IMR-90 (cell line): Measurements from ENCODE around the gene MAGI1. TPM values are rescaled to one million over a fixed set of nuclear protein-coding genes. Genes with fewer than 3 reads are reported as not detected.
A peak's percentile ranks its signal among the peaks of the same experiment; 100 is the strongest.

Source experiments
- ATAC-seq: fragments of 200-7000 bp; cut with Tn5 transposase; 2 replicates; pipeline ENCODE4 v1.9.1; 2020; ENCODE audit warnings: low read depth, mild to moderate bottlenecking, moderate library complexity
- BruUV-seq: library from RNA; stranded (reverse); fragments of 400-500 nt; replicated peaks from 2 replicates; lab custom pipeline; 2021; lab: Mats Ljungman, UMichigan
- CTCF ChIA-PET: fragments of 300-600 bp; formaldehyde crosslinking; extraction: SDS; loops from one replicate; lab custom pipeline; 2021; ENCODE audit warnings: antibody characterized with exemption; lab: Yijun Ruan, JAX
- POLR2A ChIA-PET: fragments of 300-600 bp; sonication (Branson Sonifier 250); formaldehyde crosslinking; loops from one replicate; lab custom pipeline; 2022; ENCODE audit warnings: antibody characterized with exemption; ENCODE audit not compliant: unreplicated experiment; lab: Charles Lee
- DNase-seq: peaks from one replicate; pipeline ENCODE4 v3.0.0; 2013
- H2AFZ ChIP-seq: replicated peaks from 2 replicates; pipeline ENCODE3; 2013; ENCODE audit warnings: low read length, mild to moderate bottlenecking; ENCODE audit not compliant: poor library complexity
- H2AK5ac ChIP-seq: 2 replicates; pipeline ENCODE4 v1.6.1; 2013; ENCODE audit warnings: low read depth, low read length, inconsistent platforms
- H2AK9ac ChIP-seq: replicated peaks from 2 replicates; pipeline ENCODE3; 2013; ENCODE audit warnings: mild to moderate bottlenecking, low read depth, low read length, moderate library complexity; ENCODE audit not compliant: poor library complexity
- H2BK120ac ChIP-seq: 2 replicates; pipeline ENCODE4 v1.6.1; 2013; ENCODE audit warnings: low read depth, low read length, inconsistent platforms
- H2BK15ac ChIP-seq: 3 replicates; pipeline ENCODE4 v1.6.1; 2013; ENCODE audit warnings: low read depth, low read length, inconsistent platforms
- H2BK20ac ChIP-seq: 2 replicates; pipeline ENCODE4 v1.6.1; 2013; ENCODE audit warnings: low read depth, mild to moderate bottlenecking, inconsistent platforms, low read length, moderate library complexity
- H2BK5ac ChIP-seq: 2 replicates; pipeline ENCODE4 v1.6.1; 2013; ENCODE audit warnings: mild to moderate bottlenecking, low read depth, low read length, inconsistent platforms; ENCODE audit not compliant: poor library complexity, severe bottlenecking
- H3K14ac ChIP-seq: replicated peaks from 2 replicates; pipeline ENCODE4 v1.6.1; 2013; ENCODE audit warnings: low read depth, low read length, inconsistent platforms
- H3K18ac ChIP-seq: 2 replicates; pipeline ENCODE4 v1.6.1; 2013; ENCODE audit warnings: low read depth, low read length, control low read depth
- H3K23ac ChIP-seq: 2 replicates; pipeline ENCODE4 v1.6.1; 2013; ENCODE audit warnings: low read depth, low read length, inconsistent platforms
- H3K27ac ChIP-seq: 2 replicates; pipeline ENCODE4 v1.5.1; 2013; ENCODE audit warnings: mild to moderate bottlenecking, control low read depth, low read length; ENCODE audit not compliant: insufficient read depth
- H3K27me3 ChIP-seq: 2 replicates; pipeline ENCODE4 v1.6.1; 2013; ENCODE audit warnings: low read length; ENCODE audit not compliant: control insufficient read depth, insufficient read depth
- H3K36me3 ChIP-seq: 2 replicates; pipeline ENCODE4 v1.6.1; 2013; ENCODE audit warnings: low read length, mixed read lengths; ENCODE audit not compliant: control insufficient read depth, insufficient read depth
- H3K4ac ChIP-seq: 2 replicates; pipeline ENCODE4 v1.6.1; 2013; ENCODE audit warnings: low read depth, low read length, inconsistent platforms
- H3K4me1 ChIP-seq: 2 replicates; pipeline ENCODE4 v1.6.1; 2013; ENCODE audit warnings: low read length, mixed read lengths; ENCODE audit not compliant: control insufficient read depth, insufficient read depth
- H3K4me2 ChIP-seq: 2 replicates; pipeline ENCODE4 v1.6.1; 2013; ENCODE audit warnings: low read depth, mild to moderate bottlenecking, control low read depth, low read length, moderate library complexity
- H3K4me3 ChIP-seq: 2 replicates; pipeline ENCODE4 v1.5.1; 2013; ENCODE audit warnings: low read depth, mild to moderate bottlenecking, control low read depth, low read length, moderate library complexity; ENCODE audit not compliant: insufficient read depth
- H3K56ac ChIP-seq: 2 replicates; pipeline ENCODE4 v1.6.1; 2013; ENCODE audit warnings: low read length, inconsistent platforms; ENCODE audit not compliant: insufficient read depth; ENCODE audit errors: extremely low read depth
- H3K79me1 ChIP-seq, 2 experiments: 2 replicates each; pipeline ENCODE4 v1.6.1; 2013; ENCODE audit warnings: low read length in 2 of 2, inconsistent platforms in 1 of 2, low read depth in 1 of 2
- H3K9ac ChIP-seq: 2 replicates; pipeline ENCODE4 v1.6.1; 2013; ENCODE audit warnings: low read depth, low read length, control low read depth
- H3K9me1 ChIP-seq: 2 replicates; pipeline ENCODE4 v1.6.1; 2013; ENCODE audit warnings: low read length, inconsistent platforms; ENCODE audit not compliant: insufficient read depth
- H3K9me3 ChIP-seq: 2 replicates; pipeline ENCODE4 v1.6.1; 2013; ENCODE audit warnings: low read length; ENCODE audit not compliant: control insufficient read depth, insufficient read depth
- H4K20me1 ChIP-seq: 2 replicates; pipeline ENCODE4 v1.6.1; 2013; ENCODE audit warnings: low read length, inconsistent platforms; ENCODE audit not compliant: insufficient read depth
- H4K5ac ChIP-seq: 2 replicates; pipeline ENCODE4 v1.6.1; 2013; ENCODE audit warnings: mild to moderate bottlenecking, low read depth, low read length, control low read depth
- H4K8ac ChIP-seq, 2 experiments: 2 replicates each; pipeline ENCODE4 v1.6.1; 2013; ENCODE audit warnings: low read depth in 2 of 2, low read length in 2 of 2, control low read depth in 1 of 2, inconsistent platforms in 1 of 2
- H4K91ac ChIP-seq: 2 replicates; pipeline ENCODE4 v1.6.1; 2013; ENCODE audit warnings: low read depth, low read length, inconsistent platforms; ENCODE audit not compliant: insufficient read depth
- CHD1 ChIP-seq: IDR thresholded peaks from 2 replicates; pipeline ENCODE4 v1.6.1; 2012; ENCODE audit warnings: low read depth, low read length, improper control_type of control experiment
- MAFK ChIP-seq: IDR thresholded peaks from 2 replicates; pipeline ENCODE4 v1.6.1; 2012; ENCODE audit warnings: low read depth, low read length, improper control_type of control experiment
- MAZ ChIP-seq: IDR thresholded peaks from 2 replicates; pipeline ENCODE4 v1.6.1; 2012; ENCODE audit warnings: low read depth, mild to moderate bottlenecking, low read length, improper control_type of control experiment, moderate library complexity, borderline replicate concordance
- MXI1 ChIP-seq: IDR thresholded peaks from 2 replicates; pipeline ENCODE4 v1.6.1; 2012; ENCODE audit warnings: low read depth, mild to moderate bottlenecking, low read length, moderate library complexity, borderline replicate concordance
- RAD21 ChIP-seq: IDR thresholded peaks from 2 replicates; pipeline ENCODE4 v1.6.1; 2012; ENCODE audit warnings: low read length, improper control_type of control experiment
- RCOR1 ChIP-seq: IDR thresholded peaks from 2 replicates; pipeline ENCODE4 v1.6.1; 2012; ENCODE audit warnings: mild to moderate bottlenecking, low read length, improper control_type of control experiment; ENCODE audit not compliant: insufficient replicate concordance
- RFX5 ChIP-seq: IDR thresholded peaks from 2 replicates; pipeline ENCODE4 v1.8.0; 2012; ENCODE audit warnings: low read depth, mild to moderate bottlenecking, low read length, moderate library complexity
- SMC3 ChIP-seq: fragments of 150-350 bp; IDR thresholded peaks from 2 replicates; pipeline ENCODE4 v1.6.1; 2016; ENCODE audit warnings: low read depth, mild to moderate bottlenecking, antibody characterized with exemption, low read length, moderate library complexity
- WGBS, 2 experiments: methylation state at CpG; one replicate each; pipeline versions ENCODE4 v1.1.5 to v1.1.7; 2013; ENCODE audit warnings: missing lambda C conversion rate in 2 of 2; ENCODE audit not compliant: insufficient read length in 1 of 2; ENCODE audit errors: extremely low coverage in 2 of 2; 5-methylcytosine and 5-hydroxymethylcytosine counted together
- dilution Hi-C: fragments of 300-500 bp; cut with HindIII; formaldehyde crosslinking; loops from one replicate; pipeline ENCODE4 v1.14.3; 2018; ENCODE audit warnings: low sequenced_read_pairs; ENCODE audit not compliant: unreplicated experiment
- in situ Hi-C: fragments of 300-500 bp; cut with MboI; formaldehyde crosslinking; loops from 3 replicates; pipeline ENCODE4 v1.14.3; 2019; ENCODE audit warnings: low sequenced_read_pairs, inconsistent platforms, mixed read lengths
- intact Hi-C: fragments of 100-400 bp; cut with micrococcal nuclease; formaldehyde crosslinking; loops from 2 replicates; pipeline ENCODE4 v1.10.0; 2022
- polyA plus RNA-seq, 3 experiments: library from polyadenylated mRNA; depleted of rRNA; stranded (reverse); fragments of >200 nt; gene quantifications; 2 replicates each; pipeline ENCODE4 v1.2.3, GENCODE V29; 2012; ENCODE audit warnings: low replicate concordance in 1 of 3
- total RNA-seq: library from RNA; depleted of rRNA; stranded (reverse); fragments of >200 nt; gene quantifications from 2 replicates; pipeline ENCODE4 v1.2.3, GENCODE V29; 2012

The MAGI1 gene
- total and polyA plus RNA-seq, 2 of the 4 experiments (the other 2 are of a cell fraction): 14.5 to 24.2 TPM

DNA sequence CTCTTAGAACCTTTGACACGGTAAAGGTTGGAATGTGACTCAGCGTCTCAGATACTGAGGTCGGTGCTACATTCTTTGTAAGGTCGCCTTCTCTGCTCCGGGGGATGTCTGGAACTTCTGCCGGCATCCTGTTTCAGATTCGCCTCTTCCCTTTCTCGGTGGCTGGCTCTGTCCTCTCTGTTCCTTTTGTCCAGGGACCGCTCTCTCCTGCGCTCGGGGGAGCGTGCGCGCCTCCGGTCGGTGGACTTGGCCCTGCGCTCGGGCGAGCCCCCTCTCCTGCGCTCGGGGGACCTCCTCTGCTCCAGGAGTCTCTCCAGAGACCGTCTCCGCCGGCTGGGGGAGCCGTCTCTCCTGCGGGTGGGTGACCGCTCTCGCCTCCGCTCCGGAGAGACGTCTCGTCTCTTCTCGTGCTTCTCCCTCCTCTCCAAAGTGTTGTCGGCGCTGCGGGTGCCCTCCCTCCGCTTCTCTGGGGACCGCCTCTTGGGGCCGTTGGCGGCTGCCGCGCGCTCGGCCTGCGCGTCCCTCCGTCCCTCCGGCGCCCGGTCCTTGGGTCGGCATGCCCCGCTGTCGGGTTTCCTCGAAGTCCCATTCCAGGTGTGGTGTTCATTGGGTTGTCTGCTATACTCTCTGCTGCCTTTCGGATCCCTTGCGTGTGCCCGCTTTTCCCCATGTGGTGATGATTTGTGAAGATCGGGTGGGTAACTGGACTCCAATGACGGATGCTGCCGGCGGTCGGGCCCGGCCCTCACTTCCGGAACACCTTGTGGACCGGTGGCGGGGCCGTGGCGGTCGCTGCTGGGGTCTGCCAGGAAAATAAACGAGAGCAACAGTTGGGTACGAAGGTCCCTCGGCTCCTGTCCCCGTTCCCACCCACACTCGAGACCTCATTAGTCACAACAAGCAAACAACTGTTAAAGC lies 682.1 kb downstream of the MAGI1 start:
- Histone ChIP-seq H4K5ac (no peak overlapping the region), H4K20me1 (no peaks in the 10 kb centered on the region), H3K23ac (no peak overlapping the region), H4K8ac (no peak overlapping the region), H3K27me3 (no peaks in the 10 kb centered on the region), H3K36me3 (peaks cover 8% of the 10 kb centered on the region), H2BK120ac (no peak overlapping the region), H4K91ac (no peak overlapping the region), H2BK15ac (no peak overlapping the region), H2AK9ac (peak overlapping the region; percentile 10), H2AFZ (peak overlapping the region; percentile 77), H3K27ac (no peak overlapping the region), H2BK20ac (no peak overlapping the region), H2BK5ac (no peak overlapping the region), H2AK5ac (no peak overlapping the region), H3K79me1 (no peaks in the 10 kb centered on the region), H3K9me3 (no peaks in the 10 kb centered on the region), H3K4me2 (no peak overlapping the region; the same call in 1 of the 2 replicates), H3K4me3 (no peak overlapping the region), H3K9me1 (no peaks in the 10 kb centered on the region), H3K9ac (no peak overlapping the region), H3K4me1 (peaks cover 2% of the 10 kb centered on the region; the same call in 1 of the 2 replicates), H3K18ac (no peak overlapping the region), H3K56ac (no peak overlapping the region), H3K14ac (no peak overlapping the region), H3K4ac (no peak overlapping the region; the same call in 1 of the 2 replicates)
- no TSS peak for BruUV-seq
- dilution Hi-C loops: no loop called here
- no peak for TF ChIP-seq MAFK
- TF ChIP-seq MXI1: no peak
- no peak for TF ChIP-seq SMC3
- TF ChIP-seq RFX5: no peak
- TF ChIP-seq RCOR1: no peak
- no peak for TF ChIP-seq RAD21
- TF ChIP-seq MAZ: no peak
- TF ChIP-seq CHD1: no peak
- in situ Hi-C loops: no loop called here
- no peak for ATAC-seq
- WGBS, 2 experiments: 26% methylated on average over 7 of the region's 74 CpGs; no CpG with 5 or more reads in 1 of the 2 experiments
- intact Hi-C loops: no loop called here
- no peak for DNase-seq
- POLR2A ChIA-PET: no interaction called here
- CTCF ChIA-PET: no interaction called here
